Epithelial cell of proximal tubule (primary cell): Measurements from ENCODE around the gene FAM25G. TPM values are rescaled to one million over a fixed set of nuclear protein-coding genes. Genes with fewer than 3 reads are reported as not detected.

Source experiments
- DNase-seq: peaks from one replicate; pipeline ENCODE4 v3.0.0-alpha.2; 2011; ENCODE audit warnings: low read depth
- H3K4me3 ChIP-seq: 2 replicates; pipeline ENCODE4 v1.5.1; 2011; ENCODE audit warnings: low read depth, mild to moderate bottlenecking, low read length
- CTCF ChIP-seq: conservative IDR thresholded peaks from 2 replicates; pipeline ENCODE4 v1.5.1; 2012; ENCODE audit warnings: low read depth, mild to moderate bottlenecking, low read length
- total RNA-seq: library from RNA; depleted of rRNA; stranded (reverse); fragments of >200 nt; gene quantifications from 2 replicates; pipeline ENCODE4 v1.2.3, GENCODE V29; 2015

The FAM25G gene
- total RNA-seq, 1 donor from 2014 or later: not detected

DNA sequence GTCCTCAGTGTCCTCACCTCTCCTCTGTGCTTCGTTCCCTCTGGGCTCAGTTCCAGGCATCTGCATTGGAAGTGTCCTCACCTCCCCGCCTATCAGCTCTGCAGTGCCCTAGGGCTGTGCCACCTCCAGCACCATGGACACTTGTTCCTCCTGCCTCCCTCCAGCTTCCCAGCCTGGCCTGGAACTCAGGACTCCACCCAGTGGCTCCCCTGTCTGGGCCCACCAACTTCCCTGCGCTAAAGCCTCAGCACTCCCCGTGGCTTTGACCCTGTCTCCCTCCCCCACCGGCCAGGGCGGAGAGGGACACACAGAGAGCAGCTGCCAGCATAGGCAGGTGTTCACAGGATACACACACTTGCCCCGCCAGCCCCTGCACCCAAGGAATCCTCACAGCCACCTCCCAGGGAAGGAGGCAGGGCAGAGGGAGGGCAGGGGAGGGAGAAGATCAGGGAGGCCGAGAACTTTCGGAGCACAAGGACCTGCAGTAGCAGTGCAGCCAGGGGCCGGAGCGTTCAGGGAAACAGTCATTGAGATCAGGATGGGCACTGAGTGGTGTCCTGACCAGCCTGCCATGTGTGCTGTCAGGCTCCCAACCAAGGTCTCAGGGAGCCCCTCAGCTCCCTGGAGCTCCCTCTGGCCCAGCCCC, 38.9 kb downstream of the FAM25G start:
- no peak for DNase-seq
- TF ChIP-seq CTCF: no peak
- no peak overlapping the region for H3K4me3 ChIP-seq

DNA sequence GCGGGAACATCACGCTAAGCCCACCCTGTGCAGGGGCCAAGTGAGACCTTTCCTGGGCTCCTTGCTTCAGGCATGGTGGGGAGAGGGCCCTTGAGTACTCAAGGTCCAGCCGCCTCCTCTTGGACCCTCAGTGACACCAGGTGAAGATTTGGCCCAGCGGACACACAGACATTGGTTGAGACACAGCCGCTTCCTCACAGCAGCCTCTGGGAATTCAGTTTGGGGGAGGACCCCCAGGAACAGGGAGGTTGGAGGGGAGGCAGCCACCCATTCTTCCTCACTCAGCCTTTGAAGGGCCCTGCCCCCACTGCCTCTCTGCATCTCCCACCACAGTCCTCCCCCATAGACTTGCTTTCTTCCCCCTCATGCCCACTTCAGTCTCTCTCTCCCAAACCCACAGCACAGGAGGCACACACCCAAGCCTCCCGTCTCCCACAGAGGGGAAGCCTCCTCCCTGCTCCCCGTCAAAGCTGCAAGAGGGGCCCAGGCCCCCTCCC, 39.5 kb downstream of the FAM25G start:
- no peak overlapping the region for H3K4me3 ChIP-seq
- TF ChIP-seq CTCF: no peak
- no peak for DNase-seq

GRCh38 chr10:47451273-47451997, 40.1 kb downstream of the FAM25G start:
- DNase-seq: no peak
- TF ChIP-seq CTCF: no peak
- H3K4me3 ChIP-seq: no peak overlapping the region

DNA sequence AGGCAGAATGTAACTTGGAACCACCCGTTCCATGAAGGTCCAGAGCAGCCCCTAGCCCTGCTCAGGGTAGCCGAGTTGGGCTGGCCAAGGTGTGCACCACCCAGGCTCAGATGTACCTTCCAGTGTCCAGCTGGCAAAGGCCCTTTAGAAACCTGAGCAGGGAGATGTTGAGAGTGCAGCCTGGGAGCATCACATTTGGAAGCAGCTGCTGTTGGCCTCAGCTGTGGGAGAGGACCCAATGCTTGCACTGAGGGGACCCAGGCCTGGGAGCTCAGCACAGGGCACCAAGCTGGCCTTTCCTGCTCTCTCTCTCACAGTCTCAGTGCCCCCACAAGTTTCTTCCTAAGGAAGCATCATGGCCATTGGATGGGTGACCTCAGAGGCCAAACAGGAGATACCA, 41.1 kb downstream of the FAM25G start:
- no peak overlapping the region for H3K4me3 ChIP-seq
- no peak for DNase-seq
- no peak for TF ChIP-seq CTCF

DNA sequence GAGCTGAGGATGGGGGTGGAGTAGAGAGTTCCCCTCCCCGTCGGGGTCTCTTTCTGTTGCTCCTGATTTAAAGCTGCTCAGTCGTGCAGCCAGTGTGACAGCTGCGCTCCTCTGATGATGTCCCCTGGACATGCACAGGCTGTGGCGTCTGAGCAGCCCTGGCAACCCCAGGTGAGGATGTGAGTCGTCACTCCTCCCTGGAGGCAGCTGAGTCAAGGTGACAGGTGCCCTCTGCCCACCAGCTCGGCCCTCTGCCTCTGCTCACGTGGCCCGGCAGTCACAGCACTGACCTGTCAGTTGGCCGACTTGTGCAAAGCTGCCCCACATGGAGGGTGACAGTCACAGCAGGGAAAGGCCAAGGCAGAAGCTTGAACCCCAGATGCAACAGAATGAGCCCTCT, 41.5 kb downstream of the FAM25G start:
- no peak for DNase-seq
- no peak for TF ChIP-seq CTCF
- H3K4me3 ChIP-seq: no peak overlapping the region

DNA sequence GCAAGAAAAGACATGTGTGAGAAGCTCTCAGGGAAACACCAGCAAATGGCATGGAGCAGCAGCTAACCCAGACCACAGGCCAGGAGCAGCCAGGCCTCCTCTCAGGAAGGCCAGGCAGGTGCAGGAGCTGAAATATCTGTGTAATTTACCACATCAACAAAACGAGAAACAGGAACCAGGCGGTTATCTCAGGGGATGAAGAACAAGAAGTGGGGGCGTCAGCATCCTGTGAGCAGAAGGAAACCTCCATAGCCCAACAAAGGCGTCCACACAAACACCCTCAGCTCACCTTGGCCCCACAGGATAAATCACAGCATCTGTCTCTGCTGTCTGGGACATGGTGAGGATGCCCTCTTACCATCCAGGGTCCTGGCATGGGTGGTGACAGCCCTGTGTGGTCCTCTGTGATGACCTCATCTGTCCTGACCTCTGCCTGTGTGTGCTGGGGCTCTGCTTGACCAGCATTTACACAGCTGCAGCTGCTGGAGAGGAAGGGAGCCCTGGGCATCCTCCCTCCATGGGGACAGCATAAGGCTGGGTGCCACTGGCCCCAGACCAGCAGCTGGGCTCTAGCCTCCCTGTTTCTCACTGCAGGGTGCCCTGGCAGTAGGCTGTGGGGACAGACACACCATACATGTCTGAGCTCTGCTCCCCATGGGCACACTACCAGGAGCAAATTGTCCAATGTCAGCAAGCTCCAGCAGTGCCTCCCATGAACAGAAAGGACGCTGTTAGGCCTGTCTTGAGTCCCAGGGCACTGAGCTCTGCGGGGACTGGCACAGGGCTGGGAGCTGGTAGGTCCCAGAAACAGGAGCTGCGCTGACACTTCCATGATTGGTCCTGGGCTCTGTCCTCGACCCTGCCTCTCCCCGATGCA, 42.2 kb downstream of the FAM25G start:
- no peak overlapping the region for H3K4me3 ChIP-seq
- no peak for TF ChIP-seq CTCF
- DNase-seq: no peak
